Melanocyte of skin (primary cell): ENCODE data around the gene NDC80. TPM values are rescaled to one million over a fixed set of nuclear protein-coding genes. Genes with fewer than 3 reads are reported as not detected.

Experiments used
- small RNA-seq, 2 donors: library from RNA; depleted of rRNA; stranded (forward); fragments of <200 nt; gene quantifications; one replicate each; pipeline ENCODE3, GENCODE V24; 2012
- total RNA-seq, 2 donors: library from RNA; depleted of rRNA; stranded (reverse); fragments of >200 nt; gene quantifications; 2 replicates each; pipeline ENCODE4 v1.2.3, GENCODE V29; 2012

Gene NDC80
- 10 to 100 TPM; 21.3 to 39.6 TPM for total RNA-seq

DNA sequence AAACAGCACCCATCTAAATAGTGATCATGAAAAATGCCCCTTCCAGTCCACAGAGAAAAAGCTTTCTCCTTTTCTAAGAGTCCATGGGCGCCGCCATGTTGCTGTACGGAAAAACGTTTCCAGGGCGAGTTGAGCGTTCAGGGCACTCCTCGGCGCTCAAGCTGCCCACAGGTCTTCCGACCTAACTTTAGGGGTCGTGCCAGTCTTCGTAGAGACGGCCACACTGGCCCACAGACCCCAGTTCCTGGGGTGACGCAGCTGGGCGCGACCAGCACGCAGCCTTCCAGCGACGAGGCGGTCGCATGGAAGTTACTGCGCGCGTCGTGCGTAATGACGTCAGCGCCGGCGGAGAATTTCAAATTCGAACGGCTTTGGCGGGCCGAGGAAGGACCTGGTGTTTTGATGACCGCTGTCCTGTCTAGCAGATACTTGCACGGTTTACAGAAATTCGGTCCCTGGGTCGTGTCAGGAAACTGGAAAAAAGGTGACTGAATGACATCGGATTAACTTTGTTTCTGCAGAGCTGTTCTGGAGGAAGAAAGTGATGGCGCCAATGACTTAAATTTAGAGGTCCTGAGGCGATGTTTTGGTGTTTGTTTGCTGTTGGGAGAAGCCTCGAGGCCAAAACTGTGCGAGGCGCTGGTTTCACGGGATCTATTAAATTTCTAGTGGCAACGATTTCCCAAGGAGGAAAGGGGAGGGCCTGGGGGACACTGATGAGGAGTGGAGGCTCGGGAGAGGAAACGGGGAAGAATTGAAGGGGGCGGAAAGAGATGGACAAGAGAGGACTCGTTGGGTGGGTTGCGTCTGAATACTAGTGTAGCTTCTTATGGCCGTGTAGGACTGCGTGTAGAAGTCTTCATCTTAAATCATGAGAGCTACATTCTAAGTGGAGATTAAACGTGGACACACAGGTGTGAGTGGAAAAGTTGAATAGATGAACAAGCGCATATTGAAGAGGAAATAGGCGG lies at the start of gene NDC80, which contains the start of gene METTL4:
Gene NDC80, plus strand, starts transcription at position 358 of the 971 bp plus-strand sequence. CDS start 1,429 bp downstream, outside the sequence.
Gene METTL4, minus strand, starts transcription at position 306 of the 971 bp plus-strand sequence. CDS start 4,289 bp downstream, outside the sequence.

DNA sequence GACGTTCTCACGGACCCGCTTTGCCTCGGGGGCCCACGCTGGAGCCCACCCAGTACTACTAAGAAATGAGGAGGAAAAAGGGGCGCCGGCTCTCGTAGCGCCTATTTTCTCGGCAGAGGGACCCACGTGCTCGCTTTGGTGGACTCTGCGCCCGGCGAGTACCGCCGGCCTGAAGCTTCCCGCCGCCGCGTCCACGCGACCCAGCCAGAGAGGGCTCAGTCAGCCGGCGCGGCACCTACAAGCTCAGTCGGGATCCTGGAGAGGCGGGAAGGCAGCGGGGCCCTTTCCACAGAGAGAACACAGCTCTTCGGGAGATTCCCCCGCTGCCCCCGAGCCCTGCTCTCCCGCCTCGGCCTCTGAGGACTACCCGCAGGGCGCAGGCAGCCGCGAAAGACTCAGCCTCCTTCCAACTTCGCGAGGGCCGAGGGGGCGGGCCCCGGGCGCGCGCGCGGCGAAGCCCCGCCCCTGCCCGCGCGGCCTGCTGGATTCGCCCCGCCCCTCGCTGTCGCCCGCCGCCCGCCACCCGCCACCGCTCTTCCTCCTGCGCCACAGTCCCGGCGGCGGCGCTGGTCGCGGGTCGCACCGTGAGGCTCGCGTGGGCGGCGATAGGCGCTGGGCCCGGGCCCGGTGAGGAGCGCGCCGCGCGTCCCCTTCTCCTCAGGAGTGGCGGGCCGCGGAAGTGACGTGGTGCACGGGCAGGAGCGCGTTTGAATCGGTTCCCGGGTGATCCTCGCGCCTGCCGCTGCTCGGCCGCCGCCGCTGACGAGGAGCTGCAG lies 84.0 kb downstream of the NDC80 start, which contains the start of gene SMCHD1:
Gene SMCHD1, plus strand, starts transcription at position 549 of the 776 bp plus-strand sequence. CDS start 350 bp downstream, outside the sequence.

Small RNAs within 50 kb of the gene (small RNA-seq; reads per million reads assigned to genes)
- gene RF00019 (0 reads per million in 2 donors), gene RF01233 (0 reads per million in 2 donors), gene RNU6-340P (0 reads per million in 2 donors)

Other genes starting within 250 kb of the NDC80 start
- gene METTL4, start 52 bp upstream of the NDC80 start, total RNA-seq, result 1 to 10 TPM; 8.9 to 9.3 TPM
- 100 to 1,000 TPM in 1 of 2 donors, 10 to 100 TPM in 1; 71.9 to 115 TPM for gene SMCHD1, start 84.2 kb downstream of the NDC80 start, total RNA-seq